A673 (cell line): ENCODE data around the gene SEZ6L.

Experiments
- CTCF ChIP-seq: fragments of 300-800, 200-600 bp; sonication (generic); conservative IDR thresholded peaks from 2 replicates; pipeline ENCODE4 v1.5.1; 2017; ENCODE audit warnings: low read depth, mild to moderate bottlenecking, antibody characterized with exemption, low read length, moderate library complexity, mixed read lengths
- EZH2 ChIP-seq: fragments of 200-600 bp; sonication (generic); IDR thresholded peaks from 2 replicates; pipeline ENCODE4 v1.6.1; 2017; ENCODE audit warnings: borderline replicate concordance, low read depth, mild to moderate bottlenecking, mixed read lengths, antibody characterized with exemption, low read length; ENCODE audit not compliant: poor library complexity, severe bottlenecking

- no peak for TF ChIP-seq CTCF
- TF ChIP-seq EZH2: no peak
Observed at GRCh38 chr22:26245001-26245400, 75.7 kb downstream of the SEZ6L start.
